Ectodermal cell (in vitro differentiated cells): Measurements from ENCODE around the gene SFSWAP.
A peak's percentile ranks its signal among the peaks of the same experiment; 100 is the strongest.

ENCODE experiments used
- H3K27ac ChIP-seq: 2 replicates; pipeline ENCODE4 v1.7.0; 2013; ENCODE audit warnings: mild to moderate bottlenecking, low read depth, low read length; ENCODE audit not compliant: insufficient read depth, poor library complexity, severe bottlenecking
- H3K27me3 ChIP-seq: 2 replicates; pipeline ENCODE4 v1.7.0; 2013; ENCODE audit warnings: mild to moderate bottlenecking, low read length; ENCODE audit not compliant: insufficient read depth, control insufficient read depth, poor library complexity, severe bottlenecking
- H3K36me3 ChIP-seq: one replicate; pipeline ENCODE4 v1.7.0; 2013; ENCODE audit warnings: low read length; ENCODE audit not compliant: control insufficient read depth, insufficient read depth
- H3K4me1 ChIP-seq: one replicate; pipeline ENCODE4 v1.7.0; 2013; ENCODE audit warnings: low read length; ENCODE audit not compliant: control insufficient read depth, insufficient read depth
- H3K4me3 ChIP-seq: 2 replicates; pipeline ENCODE4 v1.7.0; 2013; ENCODE audit warnings: low read depth, low read length, control low read depth; ENCODE audit not compliant: insufficient read depth
- H3K9me3 ChIP-seq: 2 replicates; pipeline ENCODE4 v1.7.0; 2013; ENCODE audit warnings: mild to moderate bottlenecking, low read length, moderate library complexity; ENCODE audit not compliant: control insufficient read depth
- WGBS, 2 experiments: methylation state at CpG; one replicate each; pipeline ENCODE4 v1.1.7; 2013; ENCODE audit warnings: missing lambda C conversion rate in 2 of 2; 5-methylcytosine and 5-hydroxymethylcytosine counted together

Gene SFSWAP

GRCh38 chr12:131825146-131825892, 114.4 kb downstream of the SFSWAP start:
- Histone ChIP-seq H3K27me3 (peaks cover 34% of the 10 kb centered on the region), H3K27ac (no peak overlapping the region), H3K36me3 (no peaks in the 10 kb centered on the region), H3K4me3 (no peak overlapping the region), H3K9me3 (no peaks in the 10 kb centered on the region), H3K4me1 (peaks cover 11% of the 10 kb centered on the region)
- 91% methylated on average over 18 of the region's 18 CpGs for WGBS, 2 experiments

GRCh38 chr12:131826097-131826928, 115.4 kb downstream of the SFSWAP start:
- Histone ChIP-seq H3K27ac (no peak overlapping the region), H3K27me3 (peaks cover 44% of the 10 kb centered on the region), H3K4me3 (no peak overlapping the region), H3K4me1 (peaks cover 17% of the 10 kb centered on the region), H3K9me3 (no peaks in the 10 kb centered on the region), H3K36me3 (no peaks in the 10 kb centered on the region)
- WGBS, 2 experiments: 88 to 89% methylated on average over 23 of the region's 23 CpGs

- 1 to 2% methylated on average over 85 to 86 of the region's 86 CpGs for WGBS, 2 experiments
- H3K4me1 ChIP-seq: peaks cover 18% of the 10 kb centered on the region
- no peaks in the 10 kb centered on the region for H3K36me3 ChIP-seq
- no peaks in the 10 kb centered on the region for H3K9me3 ChIP-seq
- H3K27ac ChIP-seq: no peak within 1 kb of the TSS
- H3K4me3 ChIP-seq: peak within 1 kb of the TSS; percentile 50
- H3K27me3 ChIP-seq: peaks cover 56% of the 10 kb centered on the region
Measured at GRCh38 chr12:131827961-131828534, 117.2 kb downstream of the SFSWAP start, which contains the start of gene MMP17. Gene MMP17, plus strand, starts transcription at chr12:131828393. Its CDS starts 102 bp downstream, at chr12:131828495.

- Histone ChIP-seq H3K4me3 (peak overlapping the region; percentile 50), H3K27ac (no peak overlapping the region), H3K36me3 (no peaks in the 10 kb centered on the region), H3K4me1 (peaks cover 18% of the 10 kb centered on the region), H3K9me3 (no peaks in the 10 kb centered on the region), H3K27me3 (peaks cover 56% of the 10 kb centered on the region)
- WGBS, 2 experiments: 1 to 2% methylated on average over 64 of the region's 64 CpGs
Measured at GRCh38 chr12:131828671-131829355, 117.9 kb downstream of the SFSWAP start.

- Histone ChIP-seq H3K4me3 (peak overlapping the region; percentile 50), H3K27me3 (peaks cover 56% of the 10 kb centered on the region), H3K9me3 (no peaks in the 10 kb centered on the region), H3K36me3 (no peaks in the 10 kb centered on the region), H3K4me1 (peaks cover 18% of the 10 kb centered on the region), H3K27ac (no peak overlapping the region)
- 4 to 6% methylated on average over 27 of the region's 27 CpGs for WGBS, 2 experiments
Measured at GRCh38 chr12:131829356-131829747, 118.5 kb downstream of the SFSWAP start.

- Histone ChIP-seq H3K9me3 (no peaks in the 10 kb centered on the region), H3K27me3 (peaks cover 56% of the 10 kb centered on the region), H3K4me3 (peak overlapping the region; percentile 50), H3K27ac (peak overlapping the region; percentile 16), H3K4me1 (peaks cover 23% of the 10 kb centered on the region), H3K36me3 (no peaks in the 10 kb centered on the region)
- WGBS, 2 experiments: 7 to 9% methylated on average over 28 of the region's 28 CpGs
Measured at GRCh38 chr12:131829791-131830334, 119.0 kb downstream of the SFSWAP start.

- WGBS, 2 experiments: 0% methylated on average over 50 of the region's 50 CpGs
- no peaks in the 10 kb centered on the region for H3K36me3 ChIP-seq
- peaks cover 56% of the 10 kb centered on the region for H3K27me3 ChIP-seq
- H3K9me3 ChIP-seq: no peaks in the 10 kb centered on the region
- H3K4me3 ChIP-seq: peak overlapping the region; percentile 50
- H3K27ac ChIP-seq: peak overlapping the region; percentile 16
- H3K4me1 ChIP-seq: peaks cover 23% of the 10 kb centered on the region
Measured at GRCh38 chr12:131830335-131830913, 119.5 kb downstream of the SFSWAP start.

- WGBS, 2 experiments: 12 to 16% methylated on average over 33 of the region's 33 CpGs
- no peak overlapping the region for H3K27ac ChIP-seq
Measured at GRCh38 chr12:131830914-131831571, 120.2 kb downstream of the SFSWAP start.

GRCh38 chr12:131831635-131832041, 120.7 kb downstream of the SFSWAP start:
- Histone ChIP-seq H3K27ac (no peak overlapping the region), H3K27me3 (peaks cover 56% of the 10 kb centered on the region), H3K4me1 (peaks cover 23% of the 10 kb centered on the region), H3K9me3 (no peaks in the 10 kb centered on the region), H3K36me3 (no peaks in the 10 kb centered on the region), H3K4me3 (no peak overlapping the region)
- WGBS, 2 experiments: 62 to 72% methylated on average over 10 to 14 of the region's 16 CpGs

More at GRCh38 chr12:131830914-131831571, 120.2 kb downstream of the SFSWAP start:
- Histone ChIP-seq H3K36me3 (no peaks in the 10 kb centered on the region), H3K27me3 (peaks cover 56% of the 10 kb centered on the region), H3K4me1 (peaks cover 23% of the 10 kb centered on the region), H3K4me3 (peak overlapping the region; percentile 50), H3K9me3 (no peaks in the 10 kb centered on the region)
